Sigmoid colon (tissue), 4 donors: ENCODE results near the gene ABCA1.

ENCODE experiments used
- CTCF ChIP-seq, 4 experiments: fragments of 450-650 bp in 3 of 4; fragments of 200-600 bp in 1 of 4; IDR thresholded peaks; one replicate each; pipeline ENCODE4 v1.5.1; 2016 to 2019; ENCODE audit warnings: antibody characterized with exemption in 4 of 4, mild to moderate bottlenecking in 3 of 4, moderate library complexity in 2 of 4
- EP300 ChIP-seq, 4 donors: sonication (generic); formaldehyde crosslinking; IDR thresholded peaks; one replicate each; pipeline ENCODE4 v1.6.1; 2017; ENCODE audit warnings: antibody characterized with exemption in 4 of 4
- POLR2A ChIP-seq, 2 donors: fragments of 450-650 bp; IDR thresholded peaks; one replicate each; pipeline ENCODE4 v1.6.1; 2016; ENCODE audit warnings: antibody characterized with exemption in 2 of 2, mild to moderate bottlenecking in 2 of 2, moderate library complexity in 2 of 2

GRCh38 chr9:104961701-104962359, 33.9 kb upstream of the ABCA1 start:
- TF ChIP-seq CTCF (IDR thresholded peaks at IDR 0.05) (no peak), POLR2A (IDR thresholded peaks at IDR 0.05) (no peak), EP300 (IDR thresholded peaks at IDR 0.05) (no peak)
